ENCODE results near the gene DPP6. TPM values are rescaled to one million over a fixed set of nuclear protein-coding genes. Genes with fewer than 3 reads are reported as not detected.

DPP6 gene
- total RNA-seq, 1 experiment from 2014 or later: not detected

GRCh38 chr7:154770361-154770760, 718.2 kb downstream of the DPP6 start:
- H3K36me3 Mint-ChIP-seq (ENCODE audit: insufficient read depth, unreplicated experiment): no peaks in the 10 kb centered on the region
- Histone ChIP-seq H3K27me3 (replicated peaks; ENCODE audit: control insufficient read depth, insufficient read depth, low read length) (no peaks in the 10 kb centered on the region), H3K36me3 (ENCODE audit: control insufficient read depth, insufficient read depth, low read length) (no peaks in the 10 kb centered on the region), H3K4me1 (no peaks in the 10 kb centered on the region), H3K4me3 (ENCODE audit: low read depth, low read length) (no peak overlapping the region), H3K9me3 (peaks cover 10% of the 10 kb centered on the region)
- ChIA-PET POLR2A (no interaction called here), CTCF (no interaction called here)
- intact Hi-C loops (cut with micrococcal nuclease; ENCODE audit: unreplicated experiment): no loop called here
- BruUV-seq (replicated peaks): no TSS peak
- H3K27me3 Mint-ChIP-seq (ENCODE audit: insufficient read depth, unreplicated experiment): peaks cover 6% of the 10 kb centered on the region
- H3K4me3 Mint-ChIP-seq (ENCODE audit: unreplicated experiment): no peak overlapping the region
- H3K27ac Mint-ChIP-seq (ENCODE audit: unreplicated experiment): no peak overlapping the region
- H3K9me3 Mint-ChIP-seq (ENCODE audit: unreplicated experiment): peaks cover 12% of the 10 kb centered on the region
- no peak for DNase-seq
- H3K4me1 Mint-ChIP-seq (ENCODE audit: low read depth, unreplicated experiment): no peaks in the 10 kb centered on the region
- TF ChIP-seq CTCF (IDR thresholded peaks at IDR 0.05; ENCODE audit: insufficient read depth in 1 of 2, low read depth in 1 of 2, low read length in 1 of 2, severe bottlenecking in 1 of 2, unreplicated experiment in 1 of 2): no peak

- TF ChIP-seq CTCF (IDR thresholded peaks at IDR 0.05; ENCODE audit: insufficient read depth in 1 of 2, low read depth in 1 of 2, low read length in 1 of 2, severe bottlenecking in 1 of 2, unreplicated experiment in 1 of 2): no peak
- Mint-ChIP-seq H3K27me3 (ENCODE audit: insufficient read depth, unreplicated experiment) (peaks cover 6% of the 10 kb centered on the region), H3K4me1 (ENCODE audit: low read depth, unreplicated experiment) (no peaks in the 10 kb centered on the region), H3K9me3 (ENCODE audit: unreplicated experiment) (peaks cover 12% of the 10 kb centered on the region), H3K36me3 (ENCODE audit: insufficient read depth, unreplicated experiment) (no peaks in the 10 kb centered on the region), H3K27ac (ENCODE audit: unreplicated experiment) (no peak overlapping the region), H3K4me3 (ENCODE audit: unreplicated experiment) (no peak overlapping the region)
- no peak for DNase-seq
- POLR2A ChIA-PET: no interaction called here
- H3K27me3 ChIP-seq (replicated peaks; ENCODE audit: control insufficient read depth, insufficient read depth, low read length): no peaks in the 10 kb centered on the region
- H3K4me3 ChIP-seq (ENCODE audit: low read depth, low read length): no peak overlapping the region
- no peaks in the 10 kb centered on the region for H3K36me3 ChIP-seq (ENCODE audit: control insufficient read depth, insufficient read depth, low read length)
- BruUV-seq (replicated peaks): no TSS peak
- intact Hi-C loops (cut with micrococcal nuclease; ENCODE audit: unreplicated experiment): no loop called here
- H3K4me1 ChIP-seq: no peaks in the 10 kb centered on the region
- CTCF ChIA-PET: no interaction called here
- H3K9me3 ChIP-seq: peaks cover 10% of the 10 kb centered on the region
Observed at GRCh38 chr7:154770962-154771361, 718.8 kb downstream of the DPP6 start.

GRCh38 chr7:154774303-154774969, 722.2 kb downstream of the DPP6 start:
- H3K27me3 Mint-ChIP-seq (ENCODE audit: insufficient read depth, unreplicated experiment): peaks cover 3% of the 10 kb centered on the region
- H3K27ac Mint-ChIP-seq (ENCODE audit: unreplicated experiment): no peak overlapping the region
- Histone ChIP-seq H3K9me3 (peaks cover 10% of the 10 kb centered on the region), H3K27me3 (replicated peaks; ENCODE audit: control insufficient read depth, insufficient read depth, low read length) (no peaks in the 10 kb centered on the region), H3K4me3 (ENCODE audit: low read depth, low read length) (no peak overlapping the region), H3K36me3 (ENCODE audit: control insufficient read depth, insufficient read depth, low read length) (no peaks in the 10 kb centered on the region), H3K4me1 (no peaks in the 10 kb centered on the region)
- H3K9me3 Mint-ChIP-seq (ENCODE audit: unreplicated experiment): peaks cover 19% of the 10 kb centered on the region
- no peaks in the 10 kb centered on the region for H3K36me3 Mint-ChIP-seq (ENCODE audit: insufficient read depth, unreplicated experiment)
- CTCF ChIA-PET: no interaction called here
- H3K4me3 Mint-ChIP-seq (ENCODE audit: unreplicated experiment): no peak overlapping the region
- POLR2A ChIA-PET: no interaction called here
- intact Hi-C loops (cut with micrococcal nuclease; ENCODE audit: unreplicated experiment): no loop called here
- no peak for DNase-seq
- no peak for TF ChIP-seq CTCF (IDR thresholded peaks at IDR 0.05; ENCODE audit: insufficient read depth in 1 of 2, low read depth in 1 of 2, low read length in 1 of 2, severe bottlenecking in 1 of 2, unreplicated experiment in 1 of 2)
- BruUV-seq (replicated peaks): no TSS peak
- no peaks in the 10 kb centered on the region for H3K4me1 Mint-ChIP-seq (ENCODE audit: low read depth, unreplicated experiment)

All from Caco-2 (cell line).